KMS-11 (cell line): ENCODE measurements around the gene TMPRSS11B.

Experiments used
- H2AFZ ChIP-seq: fragments of 200-600 bp; sonication (generic); 2 replicates; pipeline ENCODE4 v1.6.1; 2016; ENCODE audit warnings: antibody characterized with exemption, mixed run types, low read depth
- H3K27ac ChIP-seq: fragments of 200-600 bp; sonication (generic); 2 replicates; pipeline ENCODE4 v1.6.1; 2016; ENCODE audit warnings: mild to moderate bottlenecking, mixed run types
- H3K27me3 ChIP-seq: fragments of 200-600 bp; sonication (generic); 2 replicates; pipeline ENCODE4 v1.6.1; 2017; ENCODE audit warnings: mild to moderate bottlenecking, low read depth, mixed run types, moderate library complexity; ENCODE audit not compliant: insufficient read depth
- H3K36me3 ChIP-seq: fragments of 200-600 bp; sonication (generic); 2 replicates; pipeline ENCODE4 v1.6.1; 2017; ENCODE audit warnings: mild to moderate bottlenecking, mixed run types; ENCODE audit not compliant: insufficient read depth
- H3K4me1 ChIP-seq: fragments of 200-600 bp; sonication (generic); 2 replicates; pipeline ENCODE4 v1.6.1; 2016; ENCODE audit warnings: mild to moderate bottlenecking, low read depth, mixed run types; ENCODE audit not compliant: poor library complexity, severe bottlenecking
- H3K4me2 ChIP-seq: fragments of 200-600 bp; sonication (generic); 2 replicates; pipeline ENCODE4 v1.7.0; 2016; ENCODE audit warnings: mild to moderate bottlenecking, mixed run types
- H3K4me3 ChIP-seq: fragments of 200-600 bp; sonication (generic); IDR thresholded peaks from 2 replicates; pipeline ENCODE4 v1.6.1; 2017; ENCODE audit warnings: low read depth, low read length, mixed read lengths; ENCODE audit not compliant: insufficient read depth
- H3K79me2 ChIP-seq: fragments of 200-600 bp; sonication (generic); 2 replicates; pipeline ENCODE4 v1.6.1; 2016; ENCODE audit warnings: low read depth, mixed run types; ENCODE audit not compliant: insufficient read depth
- H3K9ac ChIP-seq: fragments of 200-600 bp; sonication (generic); 2 replicates; pipeline ENCODE4 v1.6.1; 2016; ENCODE audit warnings: mild to moderate bottlenecking, mixed run types
- H4K20me1 ChIP-seq: fragments of 200-600 bp; sonication (generic); 2 replicates; pipeline ENCODE4 v1.6.1; 2016; ENCODE audit warnings: mild to moderate bottlenecking, mixed run types; ENCODE audit not compliant: insufficient read depth
- CTCF ChIP-seq: fragments of 200-600 bp; sonication (generic); conservative IDR thresholded peaks from 2 replicates; pipeline ENCODE4 v1.6.1; 2017; ENCODE audit warnings: low read depth, mild to moderate bottlenecking, antibody characterized with exemption, low read length, moderate library complexity, mixed read lengths

Gene TMPRSS11B

GRCh38 chr4:68187145-68187544 is 58.3 kb downstream of the TMPRSS11B start:
- Histone ChIP-seq H3K27ac (no peak overlapping the region), H3K4me1 (no peaks in the 10 kb centered on the region), H3K4me2 (no peak overlapping the region), H3K4me3 (no peak overlapping the region), H3K36me3 (no peaks in the 10 kb centered on the region), H3K79me2 (no peaks in the 10 kb centered on the region), H3K9ac (no peak overlapping the region), H2AFZ (no peak overlapping the region), H4K20me1 (no peaks in the 10 kb centered on the region), H3K27me3 (no peaks in the 10 kb centered on the region)
- TF ChIP-seq CTCF: no peak

- Histone ChIP-seq H3K27me3 (no peaks in the 10 kb centered on the region), H3K4me3 (no peak overlapping the region), H3K4me1 (no peaks in the 10 kb centered on the region), H4K20me1 (no peaks in the 10 kb centered on the region), H3K9ac (no peak overlapping the region), H3K36me3 (no peaks in the 10 kb centered on the region), H2AFZ (no peak overlapping the region), H3K4me2 (no peak overlapping the region), H3K27ac (no peak overlapping the region), H3K79me2 (no peaks in the 10 kb centered on the region)
- no peak for TF ChIP-seq CTCF
Measured at GRCh38 chr4:68184923-68185322, 60.6 kb downstream of the TMPRSS11B start.

- Histone ChIP-seq H3K4me3 (no peak overlapping the region), H3K27me3 (no peaks in the 10 kb centered on the region), H3K79me2 (no peaks in the 10 kb centered on the region), H3K9ac (no peak overlapping the region), H3K27ac (no peak overlapping the region), H3K36me3 (no peaks in the 10 kb centered on the region), H3K4me2 (no peak overlapping the region), H2AFZ (no peak overlapping the region), H3K4me1 (no peaks in the 10 kb centered on the region), H4K20me1 (no peaks in the 10 kb centered on the region)
- TF ChIP-seq CTCF: no peak
Measured at GRCh38 chr4:68183417-68183816, 62.1 kb downstream of the TMPRSS11B start.

- H3K27ac ChIP-seq: no peak overlapping the region
- no peaks in the 10 kb centered on the region for H3K36me3 ChIP-seq
- H3K79me2 ChIP-seq: no peaks in the 10 kb centered on the region
- H3K4me1 ChIP-seq: no peaks in the 10 kb centered on the region
- no peaks in the 10 kb centered on the region for H3K27me3 ChIP-seq
- no peak overlapping the region for H2AFZ ChIP-seq
- no peaks in the 10 kb centered on the region for H4K20me1 ChIP-seq
- no peak for TF ChIP-seq CTCF
- no peak overlapping the region for H3K4me3 ChIP-seq
- H3K9ac ChIP-seq: no peak overlapping the region
- H3K4me2 ChIP-seq: no peak overlapping the region
Measured at GRCh38 chr4:68182382-68182820, 63.1 kb downstream of the TMPRSS11B start.
